Fibroblast of lung (primary cell): ENCODE results near the gene PSMC3. TPM values are rescaled to one million over a fixed set of nuclear protein-coding genes. Genes with fewer than 3 reads are reported as not detected.
A peak's percentile ranks its signal among the peaks of the same experiment; 100 is the strongest.

ENCODE experiments used
- DNase-seq, 2 donors: peaks; one replicate each; pipeline versions ENCODE4 v3.0.0 to v3.0.0-alpha.2; 2010; ENCODE audit warnings: low read depth in 2 of 2
- H2AFZ ChIP-seq: 2 replicates; pipeline ENCODE4 v1.5.1; 2012; ENCODE audit warnings: low read length, control low read depth, inconsistent platforms
- H3K27ac ChIP-seq: 2 replicates; pipeline ENCODE4 v1.5.1; 2011; ENCODE audit warnings: low read length, control low read depth; ENCODE audit not compliant: insufficient read depth
- H3K27me3 ChIP-seq: 2 replicates; pipeline ENCODE4 v1.5.1; 2011; ENCODE audit warnings: mild to moderate bottlenecking, low read length; ENCODE audit not compliant: control insufficient read depth, insufficient read depth
- H3K36me3 ChIP-seq: 2 replicates; pipeline ENCODE4 v1.5.1; 2011; ENCODE audit warnings: low read length; ENCODE audit not compliant: control insufficient read depth, insufficient read depth
- H3K4me1 ChIP-seq: 2 replicates; pipeline ENCODE4 v1.5.1; 2011; ENCODE audit warnings: low read length; ENCODE audit not compliant: control insufficient read depth, insufficient read depth; ENCODE audit errors: extremely low read depth
- H3K4me2 ChIP-seq: 2 replicates; pipeline ENCODE4 v1.5.1; 2011; ENCODE audit warnings: low read length, control low read depth; ENCODE audit not compliant: insufficient read depth; ENCODE audit errors: extremely low read depth
- H3K4me3 ChIP-seq, 4 experiments: fragments of 200-600 bp in 1 of 4; sonication (generic) in 1 of 4; replicated peaks in 1 of 4; 2 replicates each; pipeline ENCODE4 v1.5.1; 2011 to 2016; ENCODE audit warnings: low read length in 4 of 4, low read depth in 3 of 4, mild to moderate bottlenecking in 3 of 4, control low read depth in 2 of 4, inconsistent platforms in 1 of 4, mixed read lengths in 1 of 4; ENCODE audit not compliant: insufficient read depth in 1 of 4; ENCODE audit errors: control extremely low read depth in 1 of 4
- H3K79me2 ChIP-seq: 2 replicates; pipeline ENCODE4 v1.5.1; 2012; ENCODE audit warnings: mild to moderate bottlenecking, low read length, inconsistent platforms; ENCODE audit not compliant: control insufficient read depth, insufficient read depth
- H3K9ac ChIP-seq: 2 replicates; pipeline ENCODE4 v1.5.1; 2011; ENCODE audit warnings: mild to moderate bottlenecking, low read length, control low read depth; ENCODE audit not compliant: insufficient read depth
- H3K9me3 ChIP-seq: 2 replicates; pipeline ENCODE4 v1.5.1; 2012; ENCODE audit warnings: low read depth, low read length; ENCODE audit not compliant: control insufficient read depth, insufficient read depth
- H4K20me1 ChIP-seq: 2 replicates; pipeline ENCODE4 v1.5.1; 2011; ENCODE audit warnings: low read length; ENCODE audit not compliant: control insufficient read depth, insufficient read depth; ENCODE audit errors: extremely low read depth
- CTCF ChIP-seq, 2 donors: IDR thresholded peaks in 1 of 2; conservative IDR thresholded peaks in 1 of 2; 1 replicate in 1 of 2; 2 replicates in 1 of 2; pipeline ENCODE4 v1.5.1; 2011 to 2012; ENCODE audit warnings: low read length in 2 of 2, control low read depth in 1 of 2, inconsistent platforms in 1 of 2, low read depth in 1 of 2, mild to moderate bottlenecking in 1 of 2
- EZH2 ChIP-seq: IDR thresholded peaks from 2 replicates; pipeline ENCODE4 v1.5.1; 2012; ENCODE audit warnings: low read length, control low read depth, mild to moderate bottlenecking; ENCODE audit errors: missing control alignments
- polyA plus RNA-seq, 2 donors: library from polyadenylated mRNA; depleted of rRNA in 1 of 2; stranded (reverse) in 1 of 2; unstranded in 1 of 2; fragments of >200 nt; gene quantifications; 2 replicates each; pipeline ENCODE4 v1.2.1, GENCODE V29; 2011 to 2012; ENCODE audit warnings: missing spikeins in 1 of 2
- total RNA-seq: library from RNA; depleted of rRNA; stranded (reverse); fragments of >200 nt; gene quantifications from 2 replicates; pipeline ENCODE4 v1.2.1, GENCODE V29; 2014

The PSMC3 gene
- total and polyA plus RNA-seq, 2 donors (not counting 1 experiment from before 2014, with no cell fraction given): 107 to 294 TPM

GRCh38 chr11:47411884-47412746, 14.1 kb downstream of the PSMC3 start:
- no peak overlapping the region for H2AFZ ChIP-seq
- DNase-seq: peak in 1 of 2 donors; percentile 32
- H3K79me2 ChIP-seq: peaks cover 43% of the 10 kb centered on the region
- H3K9me3 ChIP-seq: no peaks in the 10 kb centered on the region
- TF ChIP-seq EZH2: no peak
- peak; percentile 66 to 77 for TF ChIP-seq CTCF (conservative IDR thresholded peaks at IDR 0.05 in 1 of 2, IDR thresholded peaks at IDR 0.05 in 1 of 2; ENCODE audit: low read depth in 1 of 2, low read length in 2 of 2)
- H3K9ac ChIP-seq: no peak overlapping the region
- no peaks in the 10 kb centered on the region for H4K20me1 ChIP-seq
- H3K4me3 ChIP-seq: no peak overlapping the region
- H3K27me3 ChIP-seq: no peaks in the 10 kb centered on the region
- H3K4me2 ChIP-seq: no peak overlapping the region
- H3K4me1 ChIP-seq: peaks cover 50% of the 10 kb centered on the region
- peaks cover 37% of the 10 kb centered on the region for H3K36me3 ChIP-seq
- H3K27ac ChIP-seq: no peak overlapping the region

- peak overlapping the region; percentile 42 for H3K27ac ChIP-seq
- DNase-seq: no peak
- H3K27me3 ChIP-seq: no peaks in the 10 kb centered on the region
- no peak for TF ChIP-seq EZH2
- no peak for TF ChIP-seq CTCF (conservative IDR thresholded peaks at IDR 0.05 in 1 of 2, IDR thresholded peaks at IDR 0.05 in 1 of 2; ENCODE audit: low read depth in 1 of 2, low read length in 2 of 2)
- peaks cover 35% of the 10 kb centered on the region for H3K36me3 ChIP-seq
- H4K20me1 ChIP-seq: no peaks in the 10 kb centered on the region
- peaks cover 41% of the 10 kb centered on the region for H3K4me1 ChIP-seq
- peaks cover 43% of the 10 kb centered on the region for H3K79me2 ChIP-seq
- no peak overlapping the region for H3K9ac ChIP-seq
- peak overlapping the region; percentile 88 for H3K4me2 ChIP-seq
- H3K4me3 ChIP-seq: peak overlapping the region; percentile 30 to 75 (median 48)
- no peak overlapping the region for H2AFZ ChIP-seq
- H3K9me3 ChIP-seq: no peaks in the 10 kb centered on the region
Measured at GRCh38 chr11:47410370-47411264, 15.6 kb downstream of the PSMC3 start.
